HepG2 (cell line): ENCODE measurements around the gene VIPR1. TPM values are rescaled to one million over a fixed set of nuclear protein-coding genes. Genes with fewer than 3 reads are reported as not detected.

Experiments
- ATAC-seq: fragments of 200-7000 bp; cut with Tn5 transposase; 3 replicates; pipeline ENCODE4 v1.9.1; 2020; ENCODE audit warnings: mild to moderate bottlenecking, moderate library complexity
- BruUV-seq: library from RNA; stranded (reverse); fragments of 400-500 nt; replicated peaks from 2 replicates; lab custom pipeline; 2021; lab: Mats Ljungman, UMichigan
- CTCF ChIA-PET: fragments of 300-600 bp; formaldehyde crosslinking; extraction: SDS; loops from one replicate; lab custom pipeline; 2021; ENCODE audit warnings: low total read pairs, inconsistent platforms, low intra/inter-chr PET ratio; lab: Yijun Ruan, JAX
- POLR2A ChIA-PET: fragments of 350-600 bp; sonication (Branson Sonifier 250); formaldehyde crosslinking; loops from one replicate; lab custom pipeline; 2020; ENCODE audit warnings: antibody characterized with exemption, inconsistent platforms; lab: Yijun Ruan, JAX
- DNase-seq: peaks from one replicate; pipeline ENCODE4 v3.0.0-alpha.2; 2015; ENCODE audit warnings: low spot score
- FAIRE-seq: peaks from 3 replicates; lab custom pipeline; 2011; peaks lifted over from hg19 to GRCh38; lab: Jason Lieb, UNC
- H2AFZ ChIP-seq: one replicate; pipeline ENCODE4 v1.6.1; 2011; ENCODE audit warnings: low read length, inconsistent platforms
- H3K27ac ChIP-seq: fragments of 300-600 bp; 3 replicates; pipeline ENCODE4 v1.8.0; 2011; ENCODE audit warnings: mixed run types, mild to moderate bottlenecking, mixed read lengths, low read length, inconsistent platforms; ENCODE audit not compliant: insufficient read depth; ENCODE audit errors: extremely low read length
- H3K27me3 ChIP-seq, 2 experiments: fragments of 200-600 bp in 1 of 2; 2 replicates in 1 of 2; 3 replicates in 1 of 2; pipeline versions ENCODE4 v1.6.0 to v1.8.0; 2011; ENCODE audit warnings: low read length in 2 of 2, mild to moderate bottlenecking in 2 of 2, moderate library complexity in 2 of 2, inconsistent platforms in 1 of 2; ENCODE audit not compliant: insufficient read depth in 2 of 2, control insufficient read depth in 1 of 2
- H3K36me3 ChIP-seq, 2 experiments: fragments of 200-600 bp in 1 of 2; replicated peaks in 1 of 2; 2 replicates in 1 of 2; 3 replicates in 1 of 2; pipeline versions ENCODE4 v1.5.1 to v1.8.0; 2011; ENCODE audit warnings: low read length in 2 of 2, inconsistent platforms in 1 of 2; ENCODE audit not compliant: insufficient read depth in 2 of 2, control insufficient read depth in 1 of 2
- H3K4me1 ChIP-seq: 2 replicates; pipeline ENCODE4 v1.5.1; 2012; ENCODE audit warnings: low read length, inconsistent platforms; ENCODE audit not compliant: insufficient read depth
- H3K4me2 ChIP-seq: 2 replicates; pipeline ENCODE4 v1.6.0; 2011; ENCODE audit warnings: low read depth, low read length, inconsistent platforms
- H3K4me3 ChIP-seq, 3 experiments: fragments of 200-600 bp in 1 of 3; sonication (generic), shearing (Covaris generic) in 1 of 3; replicated peaks in 1 of 3; 2 replicates each; pipeline ENCODE4 v1.5.1; 2011 to 2016; ENCODE audit warnings: low read length in 3 of 3, inconsistent platforms in 2 of 3, low read depth in 2 of 3, mild to moderate bottlenecking in 2 of 3, control low read depth in 1 of 3, mixed read lengths in 1 of 3; ENCODE audit not compliant: insufficient read depth in 1 of 3
- H3K79me2 ChIP-seq: one replicate; pipeline ENCODE4 v1.6.1; 2011; ENCODE audit warnings: low read length, inconsistent platforms; ENCODE audit not compliant: insufficient read depth
- H3K9ac ChIP-seq: 2 replicates; pipeline ENCODE4 v1.6.0; 2011; ENCODE audit warnings: mild to moderate bottlenecking, low read depth, low read length, inconsistent platforms; ENCODE audit not compliant: insufficient read depth
- H3K9me3 ChIP-seq: 2 replicates; pipeline ENCODE4 v1.5.1; 2012; ENCODE audit warnings: mild to moderate bottlenecking, low read length
- H4K20me1 ChIP-seq: 2 replicates; pipeline ENCODE4 v1.6.0; 2011; ENCODE audit warnings: inconsistent platforms, mild to moderate bottlenecking, low read length, moderate library complexity; ENCODE audit not compliant: insufficient read depth
- BCLAF1 ChIP-seq: fragments of 450-650 bp; IDR thresholded peaks from 2 replicates; pipeline ENCODE4 v1.6.1; 2017; ENCODE audit warnings: mild to moderate bottlenecking
- BHLHE40 ChIP-seq: IDR thresholded peaks from 2 replicates; pipeline ENCODE4 v1.6.1; 2011; ENCODE audit warnings: low read length, improper control_type of control experiment
- CHD4 ChIP-seq: fragments of 200-600 bp; sonication (generic); IDR thresholded peaks from 2 replicates; pipeline ENCODE4 v1.7.0; 2017; ENCODE audit warnings: mild to moderate bottlenecking, low read length, borderline replicate concordance
- ELF1 ChIP-seq: sonication (generic); formaldehyde crosslinking; IDR thresholded peaks from 2 replicates; pipeline ENCODE4 v1.4.0; 2020; ENCODE audit warnings: missing genetic modification reagents
- FOXA1 ChIP-seq, 2 experiments: fragments of 450-650 bp in 1 of 2; sonication (generic) in 1 of 2; formaldehyde crosslinking in 1 of 2; IDR thresholded peaks; 2 replicates each; pipeline versions ENCODE4 v1.4.0 to v1.6.1; 2016 to 2020; ENCODE audit warnings: missing genetic modification reagents in 1 of 2
- GZF1 ChIP-seq: sonication (generic); formaldehyde crosslinking; IDR thresholded peaks from 2 replicates; pipeline ENCODE4 v1.5.1; 2020; ENCODE audit warnings: mild to moderate bottlenecking, missing genetic modification reagents
- NCOA1 ChIP-seq: sonication (generic); formaldehyde crosslinking; IDR thresholded peaks from 2 replicates; pipeline ENCODE4 v1.9.0; 2021; ENCODE audit warnings: missing genetic modification reagents
- NPAS2 ChIP-seq: sonication (generic); formaldehyde crosslinking; IDR thresholded peaks from 2 replicates; pipeline ENCODE4 v1.8.0; 2022; ENCODE audit warnings: mild to moderate bottlenecking, missing genetic modification reagents, borderline replicate concordance
- TCF7L2 ChIP-seq: IDR thresholded peaks from 2 replicates; pipeline ENCODE4 v1.6.1; 2011; ENCODE audit warnings: mild to moderate bottlenecking, low read depth, low read length, moderate library complexity
- ZNF3 ChIP-seq: IDR thresholded peaks from 2 replicates; pipeline ENCODE4 v1.7.0; 2017; ENCODE audit warnings: inconsistent platforms
- ZNF335 ChIP-seq: sonication (generic); formaldehyde crosslinking; IDR thresholded peaks from 2 replicates; pipeline ENCODE4 v1.4.0; 2020; ENCODE audit warnings: missing genetic modification reagents
- ZNF737 ChIP-seq: sonication (generic); formaldehyde crosslinking; IDR thresholded peaks from 2 replicates; pipeline ENCODE4 v1.5.0; 2020; ENCODE audit warnings: missing genetic modification reagents, mild to moderate bottlenecking, borderline replicate concordance
- WGBS: methylation state at CpG from one replicate; pipeline ENCODE4 v1.1.6; 2017; ENCODE audit warnings: low lambda C conversion rate; 5-methylcytosine and 5-hydroxymethylcytosine counted together
- in situ Hi-C: cut with HindIII; loops from 2 replicates; pipeline ENCODE4 v1.10.0; 2017; ENCODE audit warnings: low pct_unique_long_range_greater_than_20kb; ENCODE audit not compliant: extremely low pct_ligation_motif_present
- intact Hi-C: fragments of 100-400 bp; cut with micrococcal nuclease; formaldehyde crosslinking; loops from one replicate; pipeline ENCODE4 v1.10.0; 2022; ENCODE audit not compliant: unreplicated experiment
- polyA plus RNA-seq, 8 experiments: library from polyadenylated mRNA; depleted of rRNA in 3 of 8; stranded (reverse) in 7 of 8; unstranded in 1 of 8; fragments of >200 nt; fragmentation: Illumina TruSeq in 4 of 8; extraction: Trizol in 4 of 8; gene quantifications; 2 replicates each; pipeline versions ENCODE4 v1.2.1 to v1.2.3, GENCODE V29; 2011 to 2016; ENCODE audit warnings: low read depth in 4 of 8, missing spikeins in 1 of 8, mixed read lengths in 1 of 8; ENCODE audit not compliant: insufficient read depth in 1 of 8
- total RNA-seq, 5 experiments: library from RNA; depleted of rRNA; stranded (reverse); fragments of >200 nt; fragmentation: Illumina TruSeq; extraction: Trizol; gene quantifications; 2 replicates each; pipeline ENCODE4 v1.2.3, GENCODE V29; 2016; ENCODE audit warnings: low read depth in 1 of 5
- TF ChIP-seq, protein P1 (sequence below): sonication (generic); formaldehyde crosslinking; IDR thresholded peaks from 2 replicates; pipeline ENCODE4 v1.8.0; 2022; ENCODE audit warnings: low read depth, missing genetic modification reagents
- TF ChIP-seq, protein P2 (sequence below): conservative IDR thresholded peaks from 2 replicates; pipeline ENCODE4 v1.6.1; 2018; ENCODE audit warnings: missing genetic modification reagents

The VIPR1 gene
- total and polyA plus RNA-seq, 2 of the 13 experiments (the other 11 are each of a cell fraction or from before 2014, with no cell fraction given) = 0.04 to 0.11 TPM

- TF ChIP-seq, protein P1, sequence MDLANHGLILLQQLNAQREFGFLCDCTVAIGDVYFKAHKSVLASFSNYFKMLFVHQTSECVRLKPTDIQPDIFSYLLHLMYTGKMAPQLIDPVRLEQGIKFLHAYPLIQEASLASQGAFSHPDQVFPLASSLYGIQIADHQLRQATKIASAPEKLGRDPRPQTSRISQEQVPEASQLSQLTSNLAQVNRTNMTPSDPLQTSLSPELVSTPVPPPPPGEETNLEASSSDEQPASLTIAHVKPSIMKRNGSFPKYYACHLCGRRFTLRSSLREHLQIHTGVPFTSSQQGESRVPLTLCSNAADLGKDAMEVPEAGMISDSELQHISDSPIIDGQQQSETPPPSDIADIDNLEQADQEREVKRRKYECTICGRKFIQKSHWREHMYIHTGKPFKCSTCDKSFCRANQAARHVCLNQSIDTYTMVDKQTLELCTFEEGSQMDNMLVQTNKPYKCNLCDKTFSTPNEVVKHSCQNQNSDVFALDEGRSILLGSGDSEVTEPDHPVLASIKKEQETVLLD (CRISPR knock-in tag) = no peak
- no peak for TF ChIP-seq ELF1 (CRISPR knock-in tag)
- TF ChIP-seq NCOA1 (CRISPR knock-in tag) = no peak
These were observed 5.4 kb downstream of the VIPR1 start (continued) for GRCh38 chr3:42507761-42508335.

GRCh38 chr3:42508562-42508961 is 6.1 kb downstream of the VIPR1 start:
- no peak for TF ChIP-seq BCLAF1
- TF ChIP-seq ZNF3 (CRISPR knock-in tag) = no peak
- TF ChIP-seq NPAS2 = no peak
- TF ChIP-seq CHD4 = no peak
- TF ChIP-seq ZNF737 (CRISPR knock-in tag) = no peak
- no peak for TF ChIP-seq ZNF335 (CRISPR knock-in tag)
- TF ChIP-seq, protein P2, sequence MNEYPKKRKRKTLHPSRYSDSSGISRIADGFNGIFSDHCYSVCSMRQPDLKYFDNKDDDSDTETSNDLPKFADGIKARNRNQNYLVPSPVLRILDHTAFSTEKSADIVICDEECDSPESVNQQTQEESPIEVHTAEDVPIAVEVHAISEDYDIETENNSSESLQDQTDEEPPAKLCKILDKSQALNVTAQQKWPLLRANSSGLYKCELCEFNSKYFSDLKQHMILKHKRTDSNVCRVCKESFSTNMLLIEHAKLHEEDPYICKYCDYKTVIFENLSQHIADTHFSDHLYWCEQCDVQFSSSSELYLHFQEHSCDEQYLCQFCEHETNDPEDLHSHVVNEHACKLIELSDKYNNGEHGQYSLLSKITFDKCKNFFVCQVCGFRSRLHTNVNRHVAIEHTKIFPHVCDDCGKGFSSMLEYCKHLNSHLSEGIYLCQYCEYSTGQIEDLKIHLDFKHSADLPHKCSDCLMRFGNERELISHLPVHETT (CRISPR knock-in tag) = no peak
- TF ChIP-seq BHLHE40 = no peak
- TF ChIP-seq FOXA1 (IDR thresholded peaks at IDR 0.05) = no peak
- no peak for TF ChIP-seq FOXA1 (CRISPR knock-in tag; IDR thresholded peaks at IDR 0.05)
- TF ChIP-seq TCF7L2 = no peak
- TF ChIP-seq GZF1 (CRISPR knock-in tag) = no peak
- BruUV-seq = no TSS peak
- Histone ChIP-seq H3K79me2 (no peaks in the 10 kb centered on the region), H3K9ac (no peak overlapping the region), H3K4me1 (peaks cover 18% of the 10 kb centered on the region), H4K20me1 (no peaks in the 10 kb centered on the region), H3K27ac (no peak overlapping the region), H3K9me3 (no peaks in the 10 kb centered on the region), H2AFZ (no peak overlapping the region), H3K27me3 (peaks cover 0 to 11% of the 10 kb centered on the region in 2 experiments; a peak in 4 of 5 replicates), H3K36me3 (no peaks in the 10 kb centered on the region), H3K4me2 (no peak overlapping the region), H3K4me3 (no peak overlapping the region)
- 6% methylated on average over 4 of the region's 4 CpGs for WGBS
- intact Hi-C loops (no loop called here), in situ Hi-C loops (no loop called here)
- no peak for DNase-seq
- CTCF ChIA-PET = no interaction called here
- FAIRE-seq = no peak
- POLR2A ChIA-PET = no interaction called here
- ATAC-seq = no peak
